Mononuclear cell (primary cell): Measurements from ENCODE around the gene AFF1. TPM values are rescaled to one million over a fixed set of nuclear protein-coding genes. Genes with fewer than 3 reads are reported as not detected.

Source experiments
- H3K27me3 ChIP-seq: 2 replicates; pipeline ENCODE4 v1.6.0; 2011; ENCODE audit warnings: low read length, control low read depth; ENCODE audit not compliant: insufficient read depth
- H3K4me1 ChIP-seq: 2 replicates; pipeline ENCODE4 v1.5.1; 2011; ENCODE audit warnings: mild to moderate bottlenecking, low read length, control low read depth; ENCODE audit not compliant: insufficient read depth
- H3K4me3 ChIP-seq: 2 replicates; pipeline ENCODE4 v1.5.1; 2011; ENCODE audit warnings: mild to moderate bottlenecking, low read length, moderate library complexity
- H3K9me3 ChIP-seq: 2 replicates; pipeline ENCODE4 v1.5.1; 2011; ENCODE audit warnings: low read depth, mild to moderate bottlenecking, control low read depth, low read length
- total RNA-seq: library from RNA; depleted of rRNA; stranded (reverse); fragments of >200 nt; gene quantifications from one replicate; pipeline ENCODE4 v1.2.3, GENCODE V29; 2012

The AFF1 gene
- total RNA-seq, 1 donor, result 31.7 TPM

DNA sequence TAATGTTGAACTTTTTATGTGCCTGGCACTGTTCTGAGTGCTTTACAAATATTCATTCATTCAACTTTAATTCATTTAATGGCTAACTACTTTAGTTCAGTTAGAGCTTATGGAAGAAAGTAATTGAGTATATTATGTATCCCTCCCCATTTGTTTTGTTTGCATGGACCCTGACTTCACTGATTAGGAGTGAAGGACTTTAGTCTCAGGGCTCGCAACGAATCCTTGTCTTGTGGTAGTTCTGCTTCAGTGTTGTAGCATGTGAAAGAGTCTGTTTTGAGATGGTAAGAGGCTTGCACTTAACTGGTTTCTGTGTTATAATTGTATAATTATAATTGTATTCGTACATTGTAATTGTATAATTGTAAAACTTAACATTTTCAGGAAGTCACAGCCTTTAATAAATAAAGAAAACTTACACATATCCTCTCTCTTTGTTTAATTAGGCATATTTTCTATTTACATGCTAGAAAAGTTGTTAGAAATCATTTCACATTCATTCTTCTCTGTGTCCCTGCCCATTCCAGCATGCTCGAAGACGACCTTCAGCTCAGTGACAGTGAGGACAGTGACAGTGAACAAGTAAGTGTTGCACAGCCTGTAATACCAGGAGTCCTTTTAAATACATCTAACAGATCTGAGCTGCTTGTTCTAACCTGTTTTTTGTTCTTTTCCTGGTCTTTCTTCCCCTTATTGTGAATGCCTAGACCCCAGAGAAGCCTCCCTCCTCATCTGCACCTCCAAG is 170.5 kb downstream of the AFF1 start:
- Histone ChIP-seq H3K4me3 (no peak overlapping the region), H3K4me1 (peaks cover 10% of the 10 kb centered on the region), H3K9me3 (no peaks in the 10 kb centered on the region), H3K27me3 (no peaks in the 10 kb centered on the region)

DNA sequence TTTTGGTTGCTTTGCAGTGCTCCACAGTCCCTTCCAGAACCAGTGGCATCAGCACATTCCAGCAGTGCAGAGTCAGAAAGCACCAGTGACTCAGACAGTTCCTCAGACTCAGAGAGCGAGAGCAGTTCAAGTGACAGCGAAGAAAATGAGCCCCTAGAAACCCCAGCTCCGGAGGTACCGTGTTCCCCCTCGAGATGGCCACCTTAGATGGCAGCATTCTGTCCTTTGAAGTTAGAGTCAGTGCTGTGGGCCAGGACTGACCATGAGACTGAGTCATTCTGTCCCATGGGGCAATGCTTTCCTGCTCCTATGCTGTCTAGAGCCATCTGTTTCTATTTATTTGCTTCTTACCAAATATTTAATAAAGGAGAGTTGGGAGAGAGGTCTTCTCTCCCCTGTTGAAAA is 173.3 kb downstream of the AFF1 start:
- H3K4me1 ChIP-seq, result peaks cover 9% of the 10 kb centered on the region
- H3K4me3 ChIP-seq, result no peak overlapping the region
- H3K9me3 ChIP-seq, result no peaks in the 10 kb centered on the region
- no peaks in the 10 kb centered on the region for H3K27me3 ChIP-seq

DNA sequence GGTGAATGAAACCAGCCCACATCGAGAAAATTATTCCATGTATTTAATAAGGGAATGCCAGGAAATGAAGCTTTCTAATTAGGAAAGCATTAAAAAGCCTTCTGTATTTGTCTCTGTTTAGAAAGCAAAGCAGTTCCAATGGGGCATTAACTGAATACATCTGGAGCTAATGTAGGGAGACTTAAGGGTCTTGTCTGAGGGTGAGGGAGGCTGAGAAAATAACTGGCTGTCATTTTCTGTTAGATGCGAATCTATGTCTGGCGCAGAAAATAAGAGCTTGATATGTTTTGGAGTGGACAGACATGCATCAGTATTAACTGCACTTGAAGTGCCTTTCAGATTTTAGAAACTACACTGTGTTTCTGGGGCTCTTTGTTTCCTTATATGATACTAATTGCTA is 174.3 kb downstream of the AFF1 start:
- Histone ChIP-seq H3K9me3 (no peaks in the 10 kb centered on the region), H3K4me3 (no peak overlapping the region), H3K27me3 (no peaks in the 10 kb centered on the region), H3K4me1 (peaks cover 2% of the 10 kb centered on the region)

DNA sequence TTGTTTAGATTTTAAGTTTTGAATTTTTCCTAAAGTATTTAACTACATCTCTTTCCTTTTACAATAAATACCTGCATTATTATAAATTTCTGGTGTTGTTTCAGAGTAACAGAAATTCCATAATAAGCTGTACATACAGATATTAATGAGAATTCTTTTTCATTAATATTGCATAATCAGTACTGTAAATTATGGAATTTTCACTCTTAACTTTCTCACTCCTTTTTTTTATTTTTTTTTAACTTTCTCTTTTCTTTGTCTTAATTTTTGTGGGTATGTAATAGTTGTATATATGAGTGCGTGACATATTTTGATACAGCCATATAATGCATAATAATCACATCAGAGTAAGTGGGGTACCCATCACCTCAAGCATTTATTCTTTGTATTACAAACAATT is 175.1 kb downstream of the AFF1 start:
- H3K9me3 ChIP-seq, result no peaks in the 10 kb centered on the region
- H3K4me1 ChIP-seq, result no peaks in the 10 kb centered on the region
- H3K4me3 ChIP-seq, result no peak overlapping the region
- H3K27me3 ChIP-seq, result no peaks in the 10 kb centered on the region

DNA sequence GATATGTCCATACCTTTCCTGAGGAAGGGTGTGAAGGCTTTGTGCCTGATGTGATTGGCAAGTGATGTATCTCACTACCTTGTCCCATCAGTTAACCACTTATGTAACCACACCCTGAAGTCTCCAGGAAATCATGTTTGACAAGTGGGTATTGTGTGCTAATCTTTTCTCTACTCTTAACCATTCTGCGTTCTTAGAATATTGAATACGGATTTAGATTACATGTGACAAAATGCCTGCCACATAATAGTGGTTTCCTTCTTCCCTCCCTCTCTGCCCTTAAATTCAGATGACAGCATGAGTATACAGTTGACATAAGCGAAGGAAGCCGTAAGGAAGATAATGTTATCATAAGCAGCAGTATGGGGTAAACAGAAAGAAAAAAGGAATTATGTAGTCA is 177.3 kb downstream of the AFF1 start:
- no peaks in the 10 kb centered on the region for H3K4me1 ChIP-seq
- no peak overlapping the region for H3K4me3 ChIP-seq
- no peaks in the 10 kb centered on the region for H3K27me3 ChIP-seq
- no peaks in the 10 kb centered on the region for H3K9me3 ChIP-seq

DNA sequence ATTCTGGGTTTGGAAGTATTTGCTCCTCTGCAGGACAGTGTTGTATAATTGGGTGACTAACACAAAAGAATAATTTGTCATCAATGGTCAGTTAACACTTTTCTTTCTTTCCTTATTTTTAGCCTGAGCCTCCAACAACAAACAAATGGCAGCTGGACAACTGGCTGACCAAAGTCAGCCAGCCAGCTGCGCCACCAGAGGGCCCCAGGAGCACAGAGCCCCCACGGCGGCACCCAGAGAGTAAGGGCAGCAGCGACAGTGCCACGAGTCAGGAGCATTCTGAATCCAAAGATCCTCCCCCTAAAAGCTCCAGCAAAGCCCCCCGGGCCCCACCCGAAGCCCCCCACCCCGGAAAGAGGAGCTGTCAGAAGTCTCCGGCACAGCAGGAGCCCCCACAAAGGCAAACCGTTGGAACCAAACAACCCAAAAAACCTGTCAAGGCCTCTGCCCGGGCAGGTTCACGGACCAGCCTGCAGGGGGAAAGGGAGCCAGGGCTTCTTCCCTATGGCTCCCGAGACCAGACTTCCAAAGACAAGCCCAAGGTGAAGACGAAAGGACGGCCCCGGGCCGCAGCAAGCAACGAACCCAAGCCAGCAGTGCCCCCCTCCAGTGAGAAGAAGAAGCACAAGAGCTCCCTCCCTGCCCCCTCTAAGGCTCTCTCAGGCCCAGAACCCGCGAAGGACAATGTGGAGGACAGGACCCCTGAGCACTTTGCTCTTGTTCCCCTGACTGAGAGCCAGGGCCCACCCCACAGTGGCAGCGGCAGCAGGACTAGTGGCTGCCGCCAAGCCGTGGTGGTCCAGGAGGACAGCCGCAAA is 179.6 kb downstream of the AFF1 start:
- H3K9me3 ChIP-seq, result no peaks in the 10 kb centered on the region
- H3K27me3 ChIP-seq, result no peaks in the 10 kb centered on the region
- no peak overlapping the region for H3K4me3 ChIP-seq
- H3K4me1 ChIP-seq, result no peaks in the 10 kb centered on the region

DNA sequence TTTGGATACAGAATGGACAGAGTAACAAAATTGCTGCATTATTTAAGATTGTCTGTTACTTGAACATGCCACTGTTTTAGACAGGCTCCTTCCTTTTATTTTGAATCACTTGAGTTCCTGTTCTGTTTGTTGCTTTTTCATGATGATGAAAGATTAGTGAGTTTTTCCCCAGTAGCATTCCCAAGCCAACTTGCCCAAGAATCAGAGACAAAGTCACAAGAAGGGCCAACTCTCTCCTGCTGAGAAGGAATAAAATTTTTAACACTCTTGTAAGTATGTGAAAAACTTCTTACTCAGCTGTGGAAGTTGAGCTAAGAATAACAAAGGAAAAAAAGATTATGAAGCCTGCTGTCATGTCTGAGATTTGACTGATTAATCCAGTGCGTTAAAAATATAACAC is 181.4 kb downstream of the AFF1 start:
- H3K27me3 ChIP-seq, result no peaks in the 10 kb centered on the region
- no peaks in the 10 kb centered on the region for H3K9me3 ChIP-seq
- no peak overlapping the region for H3K4me3 ChIP-seq
- H3K4me1 ChIP-seq, result no peaks in the 10 kb centered on the region

DNA sequence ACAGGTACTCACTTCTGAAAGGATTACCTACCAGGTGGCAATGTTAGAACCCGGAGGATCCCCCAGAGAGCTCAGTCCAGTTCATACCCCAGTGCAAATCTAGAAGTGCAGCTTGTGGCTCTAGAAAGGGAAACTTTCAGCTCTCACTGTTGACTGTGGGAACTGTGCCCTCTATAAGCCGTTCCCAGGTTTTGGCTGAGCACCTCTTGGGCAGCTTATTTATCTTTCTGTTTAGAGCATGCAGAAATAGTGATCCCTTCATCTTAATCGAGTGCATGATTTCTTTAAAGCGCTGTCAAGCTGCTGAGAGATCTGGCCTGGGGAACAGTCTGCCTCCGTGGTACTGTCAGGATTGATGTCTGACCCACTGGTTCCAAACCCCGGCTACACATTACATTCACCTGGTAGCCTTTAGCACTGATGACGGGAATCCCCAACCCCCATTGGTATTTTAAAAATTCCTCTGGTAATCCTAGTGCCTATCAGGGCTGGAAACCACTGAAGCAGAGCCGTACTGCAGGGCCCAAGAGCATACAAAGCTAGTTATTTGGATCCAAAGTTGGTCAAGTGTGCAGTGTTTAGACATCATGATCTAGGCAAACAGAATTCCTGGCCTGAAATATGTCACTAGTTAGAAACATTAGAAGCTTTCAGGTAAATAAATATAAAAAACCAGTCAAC is 182.4 kb downstream of the AFF1 start:
- Histone ChIP-seq H3K27me3 (no peaks in the 10 kb centered on the region), H3K9me3 (no peaks in the 10 kb centered on the region), H3K4me3 (no peak overlapping the region), H3K4me1 (peaks cover 3% of the 10 kb centered on the region)

DNA sequence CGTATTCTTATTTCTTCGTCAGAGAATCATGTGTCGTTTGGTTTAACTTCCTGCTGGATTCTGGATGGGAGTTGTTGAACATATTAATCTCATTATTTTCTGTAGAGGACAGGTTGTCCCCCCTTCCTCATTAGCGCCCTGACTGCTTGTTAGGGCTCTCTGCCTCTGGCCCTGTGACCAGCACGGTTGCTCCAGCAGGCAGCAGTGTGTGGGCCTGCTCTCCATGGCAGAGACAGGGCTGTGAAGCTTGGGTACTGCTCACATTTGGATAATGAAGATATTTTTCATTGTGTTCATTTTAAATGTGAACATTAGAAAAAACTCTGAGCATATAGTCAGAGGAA is 182.9 kb downstream of the AFF1 start:
- Histone ChIP-seq H3K27me3 (no peaks in the 10 kb centered on the region), H3K4me3 (no peak overlapping the region), H3K9me3 (no peaks in the 10 kb centered on the region), H3K4me1 (peaks cover 6% of the 10 kb centered on the region)

DNA sequence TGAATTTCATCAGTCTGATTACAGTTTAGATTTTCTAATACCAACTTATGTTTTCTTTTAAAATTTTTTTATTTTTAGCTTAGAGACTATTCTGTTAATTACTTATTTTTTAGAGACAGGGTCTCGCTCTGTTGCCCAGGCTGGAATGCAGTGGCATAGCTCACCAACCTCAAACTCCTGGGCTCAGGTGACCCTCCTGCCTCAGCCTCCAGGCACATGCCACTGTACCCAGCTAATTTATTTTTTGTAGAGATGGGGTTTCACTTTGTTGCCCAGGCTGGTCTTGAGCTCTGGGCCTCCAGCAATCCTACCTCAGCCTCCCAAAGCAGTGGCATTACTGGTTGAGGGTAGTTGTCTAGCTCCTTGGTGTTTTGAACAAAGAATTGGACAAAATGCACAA is 183.6 kb downstream of the AFF1 start:
- peaks cover 6% of the 10 kb centered on the region for H3K4me1 ChIP-seq
- H3K9me3 ChIP-seq, result no peaks in the 10 kb centered on the region
- H3K27me3 ChIP-seq, result no peaks in the 10 kb centered on the region
- no peak overlapping the region for H3K4me3 ChIP-seq

DNA sequence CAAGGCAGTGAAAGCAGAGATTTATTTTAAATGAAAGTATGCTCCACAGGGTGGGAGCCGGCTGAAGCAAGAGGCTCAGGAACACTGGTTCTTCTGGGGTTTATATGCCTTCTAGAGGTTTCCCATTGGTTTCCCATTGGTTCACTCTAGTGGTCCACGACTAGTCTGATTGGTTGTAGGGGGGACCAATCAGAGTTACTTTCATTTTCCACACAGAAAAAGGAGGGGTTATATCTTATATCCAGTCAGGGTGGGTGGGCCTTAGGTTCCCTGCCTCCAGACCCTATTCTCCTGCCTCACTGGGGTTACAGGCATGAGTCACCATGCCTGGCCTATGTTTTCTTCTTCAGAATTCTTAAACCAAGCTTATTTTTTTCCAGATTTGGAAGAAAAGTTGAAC is 184.0 kb downstream of the AFF1 start:
- no peak overlapping the region for H3K4me3 ChIP-seq
- H3K9me3 ChIP-seq, result no peaks in the 10 kb centered on the region
- no peaks in the 10 kb centered on the region for H3K27me3 ChIP-seq
- H3K4me1 ChIP-seq, result peaks cover 6% of the 10 kb centered on the region

DNA sequence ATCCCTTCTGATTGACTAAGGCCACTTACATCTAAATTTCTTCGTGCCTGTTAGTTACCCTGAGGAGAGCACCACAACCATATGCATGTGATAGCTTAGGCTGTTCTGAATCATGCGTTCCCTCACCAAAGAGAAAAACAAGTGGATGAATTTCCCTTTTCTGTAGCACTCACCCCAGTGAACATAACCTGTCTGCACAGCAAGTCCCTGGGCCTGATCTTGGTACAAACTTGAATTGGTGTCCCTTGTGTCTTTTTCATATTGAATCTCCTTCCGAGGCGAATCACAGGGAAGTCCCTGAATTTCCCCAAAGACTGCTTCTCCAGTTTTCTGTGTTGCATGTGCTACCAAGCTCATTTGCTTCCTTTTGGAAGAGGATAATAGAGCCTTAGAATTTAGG is 185.2 kb downstream of the AFF1 start:
- Histone ChIP-seq H3K4me3 (no peak overlapping the region), H3K27me3 (no peaks in the 10 kb centered on the region), H3K4me1 (peaks cover 6% of the 10 kb centered on the region), H3K9me3 (no peaks in the 10 kb centered on the region)

DNA sequence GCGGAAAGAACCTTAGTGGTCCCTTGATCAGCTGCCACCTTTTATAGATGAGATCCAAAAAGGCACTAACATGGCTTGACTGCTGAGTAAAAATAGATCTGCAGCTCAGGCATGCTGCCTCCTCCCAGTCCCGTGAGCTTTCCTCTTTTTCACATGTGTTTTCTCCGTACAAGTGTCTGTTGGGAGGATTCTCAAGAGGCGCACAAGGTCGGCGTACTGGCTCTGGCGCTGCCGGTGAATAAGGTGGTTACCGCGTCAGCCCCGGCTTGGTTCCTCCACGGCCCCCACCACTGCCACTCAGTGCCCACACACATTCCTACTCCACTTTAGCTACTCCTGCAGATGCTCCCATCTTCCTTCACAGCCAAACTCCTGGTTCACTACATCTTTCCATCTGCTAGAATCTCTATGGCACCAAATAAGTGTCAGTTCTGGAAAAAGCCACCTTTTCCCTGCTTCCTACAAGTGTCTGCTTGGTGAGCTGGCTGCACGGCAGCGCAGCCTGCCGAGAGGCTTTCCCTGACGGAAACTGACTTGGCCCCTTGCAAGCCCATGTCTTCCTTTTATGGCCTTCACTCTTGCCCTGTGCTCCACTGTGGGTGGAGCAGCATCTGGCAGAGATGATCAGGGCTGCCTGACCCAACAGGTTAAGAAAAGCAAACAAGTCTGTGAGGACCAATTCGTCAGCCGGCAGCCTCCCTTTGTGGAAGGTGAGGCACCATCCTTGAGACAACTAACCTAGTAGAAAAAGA is 185.8 kb downstream of the AFF1 start:
- Histone ChIP-seq H3K4me3 (no peak overlapping the region), H3K9me3 (no peaks in the 10 kb centered on the region), H3K4me1 (peaks cover 6% of the 10 kb centered on the region), H3K27me3 (no peaks in the 10 kb centered on the region)

DNA sequence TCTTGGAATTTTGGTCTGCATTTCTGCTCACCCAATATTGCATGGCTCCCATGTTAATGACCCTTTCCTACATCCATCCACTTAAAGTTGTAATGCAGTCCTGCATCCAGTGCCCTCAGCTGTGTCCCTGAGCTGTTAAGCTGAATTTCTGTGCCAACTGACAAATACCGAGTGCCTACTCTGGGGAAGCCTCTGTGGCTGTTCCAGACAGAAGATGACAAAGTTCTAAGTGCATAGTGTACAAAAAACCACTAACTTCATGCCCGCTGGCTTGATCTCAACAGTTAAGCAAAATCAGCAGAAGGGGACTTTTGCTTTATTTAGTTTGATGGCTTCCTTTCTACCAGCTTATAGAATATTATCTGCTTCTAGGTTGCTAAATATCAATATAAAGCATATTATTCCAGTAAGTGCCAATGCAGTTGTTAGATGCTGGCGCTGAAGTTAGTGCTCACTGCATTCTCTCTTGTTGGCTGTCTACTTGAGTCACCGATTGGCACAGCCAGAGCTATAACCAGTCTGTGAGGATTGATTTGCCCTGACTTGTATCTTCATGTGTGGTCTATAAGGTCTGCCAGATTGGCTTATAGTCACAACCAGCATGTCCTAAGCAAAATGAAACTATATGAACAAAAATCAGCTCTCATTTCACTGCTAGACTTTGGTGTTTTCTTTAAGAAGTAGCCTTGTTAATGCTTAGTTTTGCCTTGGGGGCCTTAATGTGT is 186.7 kb downstream of the AFF1 start:
- H3K9me3 ChIP-seq, result no peaks in the 10 kb centered on the region
- H3K4me3 ChIP-seq, result no peak overlapping the region
- H3K4me1 ChIP-seq, result peaks cover 6% of the 10 kb centered on the region
- H3K27me3 ChIP-seq, result no peaks in the 10 kb centered on the region
